Heart right ventricle (tissue), 16 donors: ENCODE data around the gene SLCO2B1. TPM values are rescaled to one million over a fixed set of nuclear protein-coding genes. Genes with fewer than 3 reads are reported as not detected.

Source experiments
- ATAC-seq, 8 donors: fragments of 200-7000 bp; cut with Tn5 transposase; one replicate each; pipeline ENCODE4 v1.9.1; 2020; ENCODE audit warnings: mild to moderate bottlenecking in 8 of 8, moderate library complexity in 8 of 8, moderate number of reproducible peaks in 1 of 8
- DNase-seq, 2 donors: peaks; one replicate each; pipeline ENCODE4 v3.0.0-alpha.2; 2020
- H3K27ac ChIP-seq, 10 donors: fragments of 200-600 bp; sonication (generic) in 2 of 10; one replicate each; pipeline versions ENCODE4 v1.5.0 to v1.8.0; 2020 to 2022; ENCODE audit warnings: mild to moderate bottlenecking in 3 of 10
- H3K27me3 ChIP-seq, 7 donors: fragments of 200-600 bp; one replicate each; pipeline ENCODE4 v1.8.0; 2021 to 2022; ENCODE audit warnings: mild to moderate bottlenecking in 2 of 7
- H3K36me3 ChIP-seq, 9 donors: fragments of 200-600 bp; sonication (generic) in 1 of 9; one replicate each; pipeline versions ENCODE4 v1.5.0 to v1.8.0; 2020 to 2022; ENCODE audit warnings: mild to moderate bottlenecking in 2 of 9
- H3K4me1 ChIP-seq, 9 donors: fragments of 200-600 bp; sonication (generic) in 1 of 9; one replicate each; pipeline versions ENCODE4 v1.5.0 to v1.8.0; 2020 to 2022; ENCODE audit warnings: mild to moderate bottlenecking in 4 of 9
- H3K4me3 ChIP-seq, 10 donors: fragments of 200-600 bp; sonication (generic) in 2 of 10; one replicate each; pipeline versions ENCODE4 v1.5.0 to v1.8.0; 2020 to 2022; ENCODE audit warnings: mild to moderate bottlenecking in 7 of 10, moderate library complexity in 2 of 10
- H3K9me3 ChIP-seq, 11 donors: fragments of 200-600 bp in 10 of 11; sonication (generic) in 2 of 11; one replicate each; pipeline versions ENCODE4 v1.5.0 to v1.8.0; 2013 to 2022; ENCODE audit warnings: mild to moderate bottlenecking in 2 of 11, control low read depth in 1 of 11, moderate library complexity in 1 of 11
- WGBS, 2 donors: extraction: QIAGEN DNeasy Blood & Tissue Kit; methylation state at CpG; one replicate each; pipeline ENCODE4 v1.1.7; 2013; ENCODE audit warnings: inconsistent platforms in 1 of 2; 5-methylcytosine and 5-hydroxymethylcytosine counted together
- intact Hi-C, 10 donors: fragments of 100-400 bp; cut with DNase I; formaldehyde crosslinking; loops; one replicate each; pipeline versions ENCODE4 v1.11.1 to v1.14.2; 2022
- polyA plus RNA-seq, 2 donors: library from polyadenylated mRNA; stranded (reverse); fragments of 200-250 nt; gene quantifications; one replicate each; pipeline ENCODE4 v1.2.3, GENCODE V29; 2013
- total RNA-seq, 10 donors: library from RNA; stranded (reverse); fragmentation: NEBNext Ultra II Directional in 3 of 10; extraction: Animal tissue kit (Norgen Biotek cat#: 25700) in 3 of 10; gene quantifications; one replicate each; pipeline versions ENCODE4 v1.2.1 to v1.2.4, GENCODE V29; 2021 to 2023
- TF ChIP-seq, protein P1 (sequence below), 9 donors: fragments of 200-600 bp; sonication (generic) in 2 of 9; IDR thresholded peaks; one replicate each; pipeline versions ENCODE4 v1.5.0 to v1.8.0; 2021 to 2022; ENCODE audit warnings: antibody characterized with exemption in 9 of 9, mild to moderate bottlenecking in 5 of 9, moderate library complexity in 1 of 9
- donor health status: Arrhythmogenic right ventricular cardiomyopathy.
- donor health status: ischemic (EF 13 %, LVEDD 7.1; RV severe dilation, severe dysfunction).
- donor health status: healthy with polysubstance abuse.
- donor health status: DM: no; HTN: yes; CAD: no.
- donor health status: DM: no; HTN: no; CAD: no.
- donor health status: ischemic (EF 25% LVEDD 6.9; RV normal size, moderate dysfunction).
- donor health status: ischemic (EF 25% LVEDD 5.7; RV mildly dilated, moderate dysfunction).
- donor health status: healthy.
- donor health status: DM: yes; HTN: yes; CAD: no.
- donor health status: Ischemic cardiomyopathy.
- donor health status: ischemic (EF 35%, LVEDD 5.7; RV mildly dilated, moderate dysfunction).
- donor health status: nonischemic (EF 11% LVEDD 7.7; RV severe dilation, severe dysfunction).
- donor health status: DM: yes; HTN: yes; CAD: no.
- donor health status: PGD.
- donor health status: ischemic (EF 29% LVEDD 5.4; RV normal size, mild dysfunction).
- donor health status: nonischemic (EF 23%, LVEDD 6.1; RV moderate dilation, normal function).

SLCO2B1 gene
- total and polyA plus RNA-seq, 12 donors = 5.2 to 69.0 (median 16.9) TPM

DNA sequence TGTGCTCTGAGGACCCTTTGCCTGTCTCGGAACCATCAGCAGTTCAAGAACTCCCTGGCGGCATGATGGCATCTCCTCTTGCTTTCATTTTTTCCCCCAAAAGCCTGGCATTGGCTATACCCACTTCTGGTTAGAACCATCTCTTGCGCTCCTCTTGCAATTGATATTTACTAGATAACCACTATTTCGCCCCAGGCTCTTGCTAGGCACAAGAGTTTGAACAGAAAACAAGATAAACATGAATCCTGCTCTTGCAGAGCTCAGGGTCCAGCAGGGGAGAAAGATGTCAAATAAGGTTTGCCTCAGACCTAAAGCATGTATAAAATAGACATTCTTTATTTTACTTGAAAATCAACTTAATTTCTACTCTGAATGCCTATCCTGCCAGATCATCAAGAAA, 33.1 kb downstream of the SLCO2B1 start:
- intact Hi-C loops = no loop called here

DNA sequence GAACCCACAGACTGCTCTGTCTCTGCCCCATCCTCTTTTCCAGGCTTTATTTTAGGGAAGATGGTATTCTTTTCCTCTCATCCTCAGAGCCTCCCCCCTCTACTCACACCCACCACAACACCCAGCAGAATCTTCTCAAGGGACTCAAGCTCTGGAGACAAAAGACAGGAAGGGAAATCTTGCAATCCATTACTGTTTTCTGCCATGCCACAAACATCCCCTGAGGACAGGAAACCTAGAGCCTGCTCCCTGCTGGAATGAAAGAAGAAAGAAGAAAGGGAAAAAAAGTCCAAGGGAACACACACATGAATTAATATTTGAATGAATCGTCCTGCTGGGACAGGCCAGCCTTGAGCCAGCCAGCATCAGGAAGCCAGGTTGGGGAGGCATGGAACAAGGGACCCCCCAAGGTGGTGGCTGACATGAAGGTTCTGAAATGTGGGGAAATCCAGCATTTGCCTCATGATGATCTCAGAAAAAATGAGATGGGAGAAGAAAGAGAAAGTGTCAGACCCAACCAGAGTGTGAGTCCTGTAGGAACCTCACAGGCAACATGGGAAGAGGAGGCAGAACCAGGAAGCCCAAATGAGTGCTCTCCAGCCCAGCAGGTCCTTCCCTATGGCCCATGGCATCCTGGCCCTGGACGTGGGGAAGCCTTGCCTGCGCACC, 34.0 kb downstream of the SLCO2B1 start:
- no peak for ATAC-seq
- peaks cover 0 to 58% (median 0%) of the 10 kb centered on the region in 9 donors for H3K36me3 ChIP-seq
- TF ChIP-seq, protein P1, sequence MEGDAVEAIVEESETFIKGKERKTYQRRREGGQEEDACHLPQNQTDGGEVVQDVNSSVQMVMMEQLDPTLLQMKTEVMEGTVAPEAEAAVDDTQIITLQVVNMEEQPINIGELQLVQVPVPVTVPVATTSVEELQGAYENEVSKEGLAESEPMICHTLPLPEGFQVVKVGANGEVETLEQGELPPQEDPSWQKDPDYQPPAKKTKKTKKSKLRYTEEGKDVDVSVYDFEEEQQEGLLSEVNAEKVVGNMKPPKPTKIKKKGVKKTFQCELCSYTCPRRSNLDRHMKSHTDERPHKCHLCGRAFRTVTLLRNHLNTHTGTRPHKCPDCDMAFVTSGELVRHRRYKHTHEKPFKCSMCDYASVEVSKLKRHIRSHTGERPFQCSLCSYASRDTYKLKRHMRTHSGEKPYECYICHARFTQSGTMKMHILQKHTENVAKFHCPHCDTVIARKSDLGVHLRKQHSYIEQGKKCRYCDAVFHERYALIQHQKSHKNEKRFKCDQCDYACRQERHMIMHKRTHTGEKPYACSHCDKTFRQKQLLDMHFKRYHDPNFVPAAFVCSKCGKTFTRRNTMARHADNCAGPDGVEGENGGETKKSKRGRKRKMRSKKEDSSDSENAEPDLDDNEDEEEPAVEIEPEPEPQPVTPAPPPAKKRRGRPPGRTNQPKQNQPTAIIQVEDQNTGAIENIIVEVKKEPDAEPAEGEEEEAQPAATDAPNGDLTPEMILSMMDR (IDR thresholded peaks at IDR 0.05) = no peak
- no peak for DNase-seq
- no peaks in the 10 kb centered on the region for H3K27me3 ChIP-seq
- H3K4me3 ChIP-seq = no peak overlapping the region
- peak overlapping the region in 1 of 10 donors; percentile 65 for H3K27ac ChIP-seq
- H3K9me3 ChIP-seq = no peaks in the 10 kb centered on the region
- 67 to 73% methylated on average over 3 of the region's 3 CpGs for WGBS, 2 donors
- intact Hi-C loops = loop anchor here in 1 of 10 donors (5.0 kb wide), 1 partner anchor 33 kb away; the partner anchor contains the start of gene SLCO2B1
- peaks cover 0 to 82% (median 24%) of the 10 kb centered on the region in 9 donors for H3K4me1 ChIP-seq

More for the DNA sequence above, 33.1 kb downstream of the SLCO2B1 start:
- Histone ChIP-seq H3K27me3 (no peaks in the 10 kb centered on the region), H3K36me3 (peaks cover 0 to 60% (median 0%) of the 10 kb centered on the region in 9 donors), H3K4me1 (peaks cover 0 to 77% (median 23%) of the 10 kb centered on the region in 9 donors), H3K9me3 (no peaks in the 10 kb centered on the region), H3K27ac (peak overlapping the region in 1 of 10 donors; percentile 65), H3K4me3 (no peak overlapping the region)
- TF ChIP-seq, protein P1 (IDR thresholded peaks at IDR 0.05) = no peak
- ATAC-seq = no peak
- WGBS, 2 donors = 97 to 100% methylated on average over 4 of the region's 4 CpGs
- no peak for DNase-seq

DNA sequence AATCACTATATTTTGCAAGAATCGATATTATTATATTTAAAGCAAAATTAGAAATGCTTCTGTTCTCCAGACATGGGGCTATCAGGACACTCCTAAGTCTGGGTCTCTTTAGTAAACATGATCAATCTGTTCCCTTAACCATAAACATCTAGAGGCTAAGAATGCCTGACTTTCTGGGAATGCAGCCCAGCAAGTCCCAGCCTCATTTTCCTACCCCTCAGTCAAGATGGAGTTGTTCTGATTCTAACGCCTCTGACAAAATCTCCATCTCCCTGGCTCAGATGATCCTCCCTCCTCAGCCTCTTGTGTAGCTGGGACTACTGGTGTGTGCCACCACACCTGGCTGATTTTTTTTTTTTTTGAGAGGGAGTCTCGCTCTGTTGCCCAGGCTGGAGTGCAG, 35.0 kb downstream of the SLCO2B1 start:
- TF ChIP-seq, protein P1 (IDR thresholded peaks at IDR 0.05) = no peak
- DNase-seq (no peak), ATAC-seq (no peak)
- Histone ChIP-seq H3K9me3 (no peaks in the 10 kb centered on the region), H3K27ac (peak overlapping the region in 1 of 10 donors; percentile 42), H3K4me3 (no peak overlapping the region), H3K4me1 (peaks cover 0 to 80% (median 31%) of the 10 kb centered on the region in 9 donors), H3K27me3 (no peaks in the 10 kb centered on the region), H3K36me3 (peaks cover 0 to 67% (median 0%) of the 10 kb centered on the region in 9 donors)
- WGBS, 2 donors = 95 to 97% methylated on average over 3 of the region's 3 CpGs
- intact Hi-C loops = loop anchor here in 1 of 10 donors (5.0 kb wide), 1 partner anchor 34 kb away; the partner anchor contains the start of gene SLCO2B1

DNA sequence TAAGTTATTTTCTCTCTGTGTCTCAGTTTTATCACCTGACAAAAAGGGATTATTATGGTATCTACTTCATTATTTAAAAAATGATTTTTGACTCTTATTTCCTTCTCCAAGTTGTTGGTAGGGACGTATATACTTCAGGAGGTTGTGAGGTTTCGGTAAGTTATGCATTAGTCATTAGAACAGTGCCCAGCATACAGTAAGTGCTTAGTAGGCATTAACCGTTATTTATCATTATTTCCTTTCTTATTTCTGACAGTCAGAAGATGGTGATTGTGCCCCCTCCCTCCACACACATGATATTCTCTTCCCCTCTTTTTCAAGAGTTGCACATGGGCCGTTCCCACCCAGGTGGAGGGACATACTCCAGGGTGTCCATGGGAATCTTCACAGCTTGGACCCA, 36.1 kb downstream of the SLCO2B1 start:
- H3K4me3 ChIP-seq = no peak overlapping the region
- H3K9me3 ChIP-seq = no peaks in the 10 kb centered on the region
- peaks cover 0 to 78% (median 31%) of the 10 kb centered on the region in 9 donors for H3K4me1 ChIP-seq
- ATAC-seq (no peak), DNase-seq (no peak)
- no peaks in the 10 kb centered on the region for H3K27me3 ChIP-seq
- peaks cover 0 to 78% (median 0%) of the 10 kb centered on the region in 9 donors for H3K36me3 ChIP-seq
- WGBS, 2 donors = 96 to 97% methylated on average over 4 of the region's 4 CpGs
- intact Hi-C loops = loop anchor here in 1 of 10 donors (5.0 kb wide), 1 partner anchor 35 kb away; the partner anchor contains the start of gene SLCO2B1
- TF ChIP-seq, protein P1 (IDR thresholded peaks at IDR 0.05) = no peak
- H3K27ac ChIP-seq = peak overlapping the region in 1 of 10 donors; percentile 42
